Measurements from ENCODE around the gene CAMSAP2.

DNA sequence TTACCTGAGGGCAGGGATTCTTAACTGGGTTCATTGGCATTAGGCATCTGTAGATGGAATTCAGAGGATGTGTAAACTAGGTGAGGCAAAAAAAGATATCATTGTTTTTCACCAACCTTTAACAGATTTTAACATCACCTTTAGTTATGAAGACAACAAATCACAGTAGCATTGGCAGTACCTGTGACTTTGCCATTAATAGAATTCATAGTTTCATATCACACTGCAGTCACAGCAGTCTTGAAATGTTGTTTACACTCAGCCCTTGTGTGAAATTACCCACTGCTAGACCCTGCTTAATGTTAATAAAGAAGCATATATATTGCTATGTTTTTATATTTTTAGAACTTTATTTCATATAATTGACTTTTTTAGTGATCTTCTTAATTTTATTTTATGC lies 154.3 kb downstream of the CAMSAP2 start:
- TF ChIP-seq CTCF (conservative IDR thresholded peaks at IDR 0.05 in 1 of 2, IDR thresholded peaks at IDR 0.05 in 1 of 2; ENCODE audit: extremely low read depth in 1 of 2, insufficient read depth in 1 of 2, low read depth in 1 of 2, low read length in 2 of 2) (no peak), EZH2 (IDR thresholded peaks at IDR 0.05; ENCODE audit: borderline replicate concordance, low read length) (no peak)
